Head of caudate nucleus (tissue), 42 donors: ENCODE data around the gene FRAS1.
"Not testable (repeated sequence)": the region's sequence is repeated elsewhere in the genome, so short reads cannot be mapped to it uniquely, and the experiment has no call there.

Experiments
- DNase-seq, 42 donors: peaks; one replicate each; pipeline versions ENCODE4 v3.0.0 to v3.0.0-alpha.2; 2020 to 2021; ENCODE audit warnings: mixed read lengths in 7 of 42
- intact Hi-C: fragments of 100-400 bp; cut with DNase I; formaldehyde crosslinking; loops from one replicate; pipeline ENCODE4 v1.15.0; 2022

FRAS1 gene

DNA sequence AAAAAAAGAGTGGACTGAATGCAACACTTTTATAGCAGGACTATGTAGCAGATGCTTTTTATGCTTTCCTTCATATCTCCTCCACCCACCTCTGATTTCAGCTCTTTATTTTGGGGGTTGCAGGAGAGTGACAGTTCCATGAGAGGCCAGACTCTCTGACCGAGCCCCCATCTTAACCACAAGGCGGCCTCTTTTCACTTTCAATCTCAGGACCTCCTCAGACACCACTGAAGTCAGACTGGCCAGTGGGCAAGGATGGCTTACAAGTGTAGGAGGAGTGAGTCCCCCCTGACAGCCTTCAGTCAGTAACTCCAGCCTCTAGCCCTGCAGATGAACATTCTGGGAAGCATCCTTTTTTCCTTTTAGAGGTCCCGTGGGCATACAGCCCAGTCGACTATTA, 140.8 kb downstream of the FRAS1 start:
- intact Hi-C loops, result no loop called here
- no peak for DNase-seq

GRCh38 chr4:78199984-78200383, 142.9 kb downstream of the FRAS1 start:
- intact Hi-C loops, result no loop called here
- no peak for DNase-seq

GRCh38 chr4:78200949-78201348, 143.8 kb downstream of the FRAS1 start:
- intact Hi-C loops, result no loop called here
- DNase-seq, result no peak

- intact Hi-C loops, result no loop called here
- DNase-seq, result no peak
These were observed 147.1 kb downstream of the FRAS1 start for GRCh38 chr4:78204176-78204575.

DNA sequence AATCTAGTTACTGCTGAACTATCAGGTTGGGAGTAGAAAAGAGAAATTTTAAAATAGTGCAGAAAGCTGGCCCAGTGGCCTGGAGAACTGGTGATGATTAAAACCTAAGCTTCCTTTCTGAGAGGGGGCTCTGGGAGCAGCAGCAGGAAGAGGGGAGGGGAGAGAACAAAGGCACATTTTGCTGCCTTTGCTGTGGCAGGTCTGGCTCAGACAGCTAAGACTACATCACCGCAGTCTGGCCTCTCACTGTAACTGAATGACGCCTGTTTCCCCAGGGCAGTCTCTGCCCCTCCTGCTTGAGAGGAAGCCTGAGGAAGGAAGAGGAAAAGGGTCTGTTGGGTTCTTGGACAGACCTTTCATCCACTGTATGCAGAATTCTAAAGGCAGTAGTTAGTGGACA, 148.5 kb downstream of the FRAS1 start:
- intact Hi-C loops, result no loop called here
- no peak for DNase-seq

GRCh38 chr4:78207541-78207940, 150.4 kb downstream of the FRAS1 start:
- DNase-seq, result no peak
- intact Hi-C loops, result no loop called here

DNA sequence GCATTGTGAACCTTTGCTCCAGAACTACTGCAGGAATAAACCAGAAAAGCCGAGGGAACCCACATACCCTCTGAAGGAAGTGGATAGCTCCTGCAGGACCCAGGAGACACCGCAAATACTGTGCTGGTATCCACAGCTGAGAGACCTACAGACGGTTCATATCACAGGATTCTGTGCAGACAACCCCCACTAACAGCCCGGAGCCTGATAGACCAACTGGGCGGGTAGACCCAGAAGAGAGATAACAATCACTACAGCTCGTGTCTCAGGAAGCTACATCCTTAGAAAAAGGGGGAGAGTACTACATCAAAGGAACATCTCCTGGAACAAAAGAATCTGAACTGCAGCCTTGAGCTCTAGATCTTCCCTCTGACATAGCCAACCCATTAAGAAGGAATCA, 150.8 kb downstream of the FRAS1 start:
- intact Hi-C loops, result no loop called here
- no peak for DNase-seq

- DNase-seq, intact Hi-C loops: not testable (repeated sequence)
These were observed 151.8 kb downstream of the FRAS1 start for GRCh38 chr4:78208896-78209295.

GRCh38 chr4:78210694-78211410, 153.7 kb downstream of the FRAS1 start:
- intact Hi-C loops, result no loop called here
- DNase-seq, result no peak

DNA sequence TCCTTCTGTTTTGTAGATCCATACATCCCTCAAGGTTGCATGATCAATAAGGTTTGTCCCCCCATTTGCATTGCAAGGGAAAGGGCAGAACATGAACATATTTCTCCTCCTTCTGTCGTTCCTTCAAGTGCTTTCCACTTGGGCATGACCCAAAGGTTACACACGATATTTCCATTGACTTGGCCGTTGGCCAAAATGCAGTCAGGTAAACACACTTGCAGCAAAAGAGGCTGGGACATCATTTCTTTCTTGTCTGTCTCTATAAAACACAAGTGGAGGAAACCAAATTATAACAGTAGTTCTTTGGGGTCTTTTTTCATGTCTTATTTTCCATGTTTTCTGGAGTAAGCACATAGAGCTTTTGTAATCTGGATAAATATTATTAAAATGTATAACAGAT, 156.1 kb downstream of the FRAS1 start:
- no peak for DNase-seq
- intact Hi-C loops, result no loop called here

GRCh38 chr4:78214078-78214477, 157.0 kb downstream of the FRAS1 start:
- DNase-seq, result no peak
- intact Hi-C loops, result no loop called here

DNA sequence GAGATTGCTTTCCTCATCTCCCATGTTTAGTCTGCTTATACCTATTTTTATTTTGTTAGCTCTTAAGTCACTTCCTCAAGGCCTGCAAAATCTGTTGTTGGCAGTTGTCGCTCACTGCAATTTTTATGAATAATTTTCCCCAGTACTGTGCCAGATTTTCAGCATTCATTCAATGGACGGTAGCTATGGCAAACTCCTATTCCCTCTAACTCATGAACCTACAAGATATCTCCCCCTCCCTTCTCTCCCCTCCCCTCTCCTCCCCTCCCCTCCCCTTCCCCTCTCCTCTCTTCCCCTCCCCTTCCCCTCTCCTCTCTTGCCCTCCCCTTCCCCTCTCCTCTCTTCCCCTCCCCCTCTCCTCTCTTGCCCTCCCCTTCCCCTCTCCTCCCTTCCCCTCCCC, 160.4 kb downstream of the FRAS1 start:
- intact Hi-C loops, result no loop called here
- no peak for DNase-seq

GRCh38 chr4:78218260-78218659, 161.1 kb downstream of the FRAS1 start:
- intact Hi-C loops, result no loop called here
- no peak for DNase-seq

DNA sequence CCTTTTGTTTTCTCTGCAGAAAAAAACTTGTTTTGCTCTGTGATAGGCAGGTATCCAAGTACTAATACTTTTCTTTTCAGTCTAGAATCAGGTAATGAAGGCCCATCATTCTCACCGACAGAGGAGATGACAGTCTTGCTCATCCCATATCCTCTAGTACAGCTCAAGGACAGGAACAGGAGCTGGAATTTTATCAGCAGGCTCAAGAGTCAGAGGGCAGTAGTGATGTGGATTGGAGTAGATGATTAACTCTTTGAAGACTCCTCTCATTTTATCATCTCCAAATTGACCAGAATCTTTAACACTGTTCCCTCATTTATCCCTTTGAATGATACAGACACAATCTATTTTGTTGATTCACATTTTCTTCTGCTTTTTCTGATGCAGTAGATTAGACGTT, 162.7 kb downstream of the FRAS1 start:
- intact Hi-C loops, result no loop called here
- DNase-seq, result no peak

DNA sequence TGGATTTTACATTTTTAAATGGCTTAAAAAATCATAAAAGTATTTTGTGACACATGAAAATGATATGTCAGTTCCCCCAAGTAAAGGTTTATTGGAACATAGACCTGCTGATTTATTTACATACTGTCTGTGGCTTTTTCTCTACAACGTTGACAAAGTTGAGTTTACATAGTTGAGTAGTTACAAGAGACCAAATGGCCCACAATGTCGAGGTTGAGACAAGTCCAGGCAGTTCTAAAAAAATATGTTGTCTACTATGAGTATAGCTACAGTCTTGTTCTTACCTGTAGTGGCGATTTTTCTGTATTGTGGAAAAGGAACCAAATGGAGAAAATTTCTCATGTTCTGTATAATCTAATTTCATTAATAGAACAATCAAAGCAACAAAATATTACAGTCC, 163.2 kb downstream of the FRAS1 start:
- intact Hi-C loops, result no loop called here
- DNase-seq, result no peak

DNA sequence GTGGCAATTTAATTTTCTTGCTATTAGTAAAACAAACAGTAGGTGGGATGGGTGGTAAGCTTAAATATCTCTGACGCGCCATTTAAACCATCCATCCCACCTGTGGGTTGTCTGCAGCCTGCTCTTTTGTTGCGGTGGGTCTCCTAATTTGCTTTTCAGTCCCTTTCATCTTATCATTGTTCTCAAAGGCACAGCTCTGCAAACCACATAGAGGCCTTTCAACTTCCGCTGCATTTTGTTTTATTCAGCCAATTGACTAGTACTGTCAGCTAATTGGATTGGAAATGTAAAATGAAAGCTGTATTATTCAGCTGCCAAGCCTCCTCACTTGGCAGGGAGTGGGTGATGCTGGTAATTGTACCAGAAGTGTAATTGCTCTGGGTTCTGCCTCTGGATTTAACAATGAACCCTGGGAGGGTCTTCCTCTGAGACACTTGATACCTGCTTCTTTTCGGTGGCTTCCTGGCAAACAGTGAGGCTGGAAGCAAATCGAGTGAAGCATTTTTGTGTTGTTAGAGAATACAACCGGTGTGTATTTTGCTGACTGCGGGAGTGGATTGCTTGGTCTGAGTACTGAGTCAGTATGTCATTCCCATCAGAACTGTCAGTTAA, 165.6 kb downstream of the FRAS1 start:
- DNase-seq, result peak in 14 of 42 donors; percentile 3 to 50 (median 12)
- intact Hi-C loops, result no loop called here

GRCh38 chr4:78225236-78225635, 168.1 kb downstream of the FRAS1 start:
- intact Hi-C loops, result no loop called here
- no peak for DNase-seq

GRCh38 chr4:78226279-78226678, 169.2 kb downstream of the FRAS1 start:
- intact Hi-C loops, result no loop called here
- DNase-seq, result no peak

GRCh38 chr4:78227411-78228057, 170.4 kb downstream of the FRAS1 start:
- no peak for DNase-seq
- intact Hi-C loops, result no loop called here

DNA sequence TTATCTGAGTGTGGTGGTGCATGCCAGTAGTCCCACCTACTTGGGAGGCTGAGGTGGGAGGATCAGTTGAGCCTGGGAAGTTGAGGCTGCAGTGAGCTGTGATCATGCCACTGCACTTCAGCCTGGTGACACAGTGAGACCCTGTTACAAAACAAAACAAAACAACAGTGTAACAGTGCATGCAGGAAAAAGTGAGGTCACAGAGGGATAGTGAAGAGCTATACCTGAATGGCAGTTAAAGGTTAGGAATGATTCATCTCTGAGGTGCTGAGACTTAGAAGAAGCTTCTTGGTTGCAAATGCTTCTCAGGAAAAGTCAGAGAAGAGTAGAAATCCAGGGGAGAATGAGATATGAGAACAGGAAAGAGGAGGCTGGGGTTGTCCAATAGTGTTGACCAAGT, 178.7 kb downstream of the FRAS1 start:
- intact Hi-C loops, result no loop called here
- DNase-seq, result no peak

- DNase-seq, result peak in 32 of 42 donors; percentile 7 to 80 (median 34)
These were observed 180.2 kb downstream of the FRAS1 start for GRCh38 chr4:78237360-78237759.

More at GRCh38 chr4:78237360-78237759, 180.2 kb downstream of the FRAS1 start:
- intact Hi-C loops, result no loop called here
